ENCODE results near the gene SLC31A1.

SLC31A1 gene

GRCh38 chr9:113192455-113192854, 28.9 kb upstream of the SLC31A1 start:
- TF ChIP-seq CTCF (IDR thresholded peaks at IDR 0.05; ENCODE audit: insufficient read depth, low read length, missing control alignments) = no peak
- no peak overlapping the region for H3K4me3 ChIP-seq (ENCODE audit: low read depth, low read length)
- ChIA-PET CTCF (no interaction called here), POLR2A (no interaction called here)
- no peak for DNase-seq (ENCODE audit: low read depth, low spot score)

GRCh38 chr9:113199683-113200329, 21.5 kb upstream of the SLC31A1 start:
- no peak for DNase-seq (ENCODE audit: low read depth, low spot score)
- ChIA-PET POLR2A (no interaction called here), CTCF (interaction anchor here (1.0 kb wide), 1 partner anchor 9 kb away, joined by 3 read pairs; no protein-coding TSS in a partner anchor)
- TF ChIP-seq CTCF (IDR thresholded peaks at IDR 0.05; ENCODE audit: insufficient read depth, low read length, missing control alignments) = no peak
- H3K4me3 ChIP-seq (ENCODE audit: low read depth, low read length) = no peak overlapping the region

- POLR2A ChIA-PET = no interaction called here
- no peak for DNase-seq (ENCODE audit: low read depth, low spot score)
- no peak for TF ChIP-seq CTCF (IDR thresholded peaks at IDR 0.05; ENCODE audit: insufficient read depth, low read length, missing control alignments)
- H3K4me3 ChIP-seq (ENCODE audit: low read depth, low read length) = no peak overlapping the region
- CTCF ChIA-PET = interaction anchor here (1.3 kb wide), 1 partner anchor 14 kb away, joined by 3 read pairs; no protein-coding TSS in a partner anchor
These were observed 15.9 kb upstream of the SLC31A1 start for GRCh38 chr9:113205432-113205831.

- TF ChIP-seq CTCF (IDR thresholded peaks at IDR 0.05; ENCODE audit: insufficient read depth, low read length, missing control alignments) = no peak
- ChIA-PET CTCF (interaction anchor here (1.3 to 1.8 kb wide), 2 partner anchors 11 to 14 kb away, joined by 3 to 5 read pairs; no protein-coding TSS in a partner anchor), POLR2A (no interaction called here)
- no peak overlapping the region for H3K4me3 ChIP-seq (ENCODE audit: low read depth, low read length)
- DNase-seq (ENCODE audit: low read depth, low spot score) = no peak
These were observed 15.5 kb upstream of the SLC31A1 start for GRCh38 chr9:113205861-113206260.

- ChIA-PET CTCF (no interaction called here), POLR2A (no interaction called here)
- no peak for TF ChIP-seq CTCF (IDR thresholded peaks at IDR 0.05; ENCODE audit: insufficient read depth, low read length, missing control alignments)
- no peak overlapping the region for H3K4me3 ChIP-seq (ENCODE audit: low read depth, low read length)
- DNase-seq (ENCODE audit: low read depth, low spot score) = no peak
These were observed 10.5 kb upstream of the SLC31A1 start for GRCh38 chr9:113210815-113211214.

GRCh38 chr9:113215132-113215531, 6.2 kb upstream of the SLC31A1 start:
- H3K4me3 ChIP-seq (ENCODE audit: low read depth, low read length) = no peak overlapping the region
- POLR2A ChIA-PET = no interaction called here
- DNase-seq (ENCODE audit: low read depth, low spot score) = no peak
- CTCF ChIA-PET = no interaction called here
- TF ChIP-seq CTCF (IDR thresholded peaks at IDR 0.05; ENCODE audit: insufficient read depth, low read length, missing control alignments) = no peak

Data from AG04449 (cell line).